ENCODE measurements around the gene SBNO2.
"Not testable (repeated sequence)": the region's sequence is repeated elsewhere in the genome, so short reads cannot be mapped to it uniquely, and the experiment has no call there.

Gene SBNO2

GRCh38 chr19:1173845-1174809 is at the start of gene SBNO2:
TSS of gene SBNO2 (minus strand) at chr19:1174268. CDS start at chr19:1154276, 19,992 bp downstream.
- DNase-seq: peak; percentile 46 to 70

- DNase-seq: peak in 1 of 2 experiments; percentile 21
Observed at GRCh38 chr19:1223018-1223855, 49.2 kb upstream of the SBNO2 start.

GRCh38 chr19:1222394-1222793 is 48.3 kb upstream of the SBNO2 start:
- DNase-seq: no peak

GRCh38 chr19:1221904-1222255 is 47.8 kb upstream of the SBNO2 start:
- no peak for DNase-seq

- no peak for DNase-seq
Observed at GRCh38 chr19:1220976-1221903, 47.2 kb upstream of the SBNO2 start.

GRCh38 chr19:1220477-1220930 is 46.4 kb upstream of the SBNO2 start:
- DNase-seq: no peak

GRCh38 chr19:1219786-1220476 is 45.9 kb upstream of the SBNO2 start:
- no peak for DNase-seq

- no peak for DNase-seq
Observed at GRCh38 chr19:1218751-1219567, 44.9 kb upstream of the SBNO2 start.

GRCh38 chr19:1217366-1217765 is 43.3 kb upstream of the SBNO2 start:
- DNase-seq: no peak

GRCh38 chr19:1216756-1217155 is 42.7 kb upstream of the SBNO2 start:
- DNase-seq: no peak

- no peak for DNase-seq
Observed at GRCh38 chr19:1214862-1215731, 41.0 kb upstream of the SBNO2 start.

- no peak for DNase-seq
Observed at GRCh38 chr19:1214299-1214861, 40.3 kb upstream of the SBNO2 start.

GRCh38 chr19:1213391-1214286 is 39.6 kb upstream of the SBNO2 start:
- DNase-seq: no peak

GRCh38 chr19:1211494-1212234 is 37.6 kb upstream of the SBNO2 start:
- no peak for DNase-seq

GRCh38 chr19:1210227-1210538 is 36.1 kb upstream of the SBNO2 start:
- DNase-seq: no peak

- DNase-seq: not testable (repeated sequence)
Observed at GRCh38 chr19:1208830-1209229, 34.8 kb upstream of the SBNO2 start.

- peak in 1 of 2 experiments; percentile 47 for DNase-seq
Observed at GRCh38 chr19:1206864-1207450, 32.9 kb upstream of the SBNO2 start.

All from SW 1271 (cell line).